Chondrocyte (in vitro differentiated cells): ENCODE data around the gene KCNF1. TPM values are rescaled to one million over a fixed set of nuclear protein-coding genes. Genes with fewer than 3 reads are reported as not detected.

Source experiments
- DNase-seq: peaks from one replicate; pipeline ENCODE4 v3.0.0; 2021; ENCODE audit warnings: mixed read lengths, low spot score
- H3K27ac Mint-ChIP-seq: one replicate; pipeline ENCODE4 v1.8.0; 2021; ENCODE audit warnings: mild to moderate bottlenecking, moderate library complexity, mixed read lengths; ENCODE audit not compliant: unreplicated experiment
- H3K27me3 Mint-ChIP-seq: 2 replicates; pipeline ENCODE4 v1.8.0; 2021; ENCODE audit warnings: low read depth, mixed read lengths
- H3K36me3 Mint-ChIP-seq: 2 replicates; pipeline ENCODE4 v1.8.0; 2021; ENCODE audit warnings: low read depth, mixed read lengths
- H3K4me1 Mint-ChIP-seq: 2 replicates; pipeline ENCODE4 v1.8.0; 2021; ENCODE audit warnings: low read depth, mild to moderate bottlenecking, mixed read lengths
- H3K4me3 Mint-ChIP-seq: one replicate; pipeline ENCODE4 v1.8.0; 2021; ENCODE audit warnings: mild to moderate bottlenecking, moderate library complexity, mixed read lengths; ENCODE audit not compliant: unreplicated experiment
- H3K9me3 Mint-ChIP-seq: 2 replicates; pipeline ENCODE4 v1.8.0; 2021; ENCODE audit warnings: low read depth, mixed read lengths
- CTCF ChIP-seq: fragments of 200-600 bp; sonication (generic); IDR thresholded peaks from 2 replicates; pipeline ENCODE4 v1.5.0; 2021; ENCODE audit warnings: antibody characterized with exemption, mild to moderate bottlenecking, moderate library complexity
- total RNA-seq: library from RNA; stranded (reverse); gene quantifications from 3 replicates; pipeline ENCODE4 v1.2.1, GENCODE V29; 2021

Gene KCNF1
- total RNA-seq, 1 donor from 2014 or later = not detected

GRCh38 chr2:10882568-10882967, 29.2 kb upstream of the KCNF1 start:
- no peak overlapping the region for H3K4me3 Mint-ChIP-seq
- peaks cover 15% of the 10 kb centered on the region for H3K4me1 Mint-ChIP-seq
- no peak for DNase-seq
- no peaks in the 10 kb centered on the region for H3K36me3 Mint-ChIP-seq
- no peaks in the 10 kb centered on the region for H3K27me3 Mint-ChIP-seq
- no peak overlapping the region for H3K27ac Mint-ChIP-seq
- TF ChIP-seq CTCF = no peak
- no peaks in the 10 kb centered on the region for H3K9me3 Mint-ChIP-seq

- no peaks in the 10 kb centered on the region for H3K9me3 Mint-ChIP-seq
- no peak overlapping the region for H3K27ac Mint-ChIP-seq
- no peak for TF ChIP-seq CTCF
- H3K27me3 Mint-ChIP-seq = no peaks in the 10 kb centered on the region
- H3K36me3 Mint-ChIP-seq = no peaks in the 10 kb centered on the region
- H3K4me1 Mint-ChIP-seq = peaks cover 15% of the 10 kb centered on the region
- H3K4me3 Mint-ChIP-seq = no peak overlapping the region
- no peak for DNase-seq
Observed at GRCh38 chr2:10883066-10883465, 28.7 kb upstream of the KCNF1 start.

GRCh38 chr2:10883801-10884478, 27.8 kb upstream of the KCNF1 start:
- TF ChIP-seq CTCF = no peak
- no peak for DNase-seq
- no peak overlapping the region for H3K27ac Mint-ChIP-seq
- peaks cover 5% of the 10 kb centered on the region for H3K27me3 Mint-ChIP-seq
- H3K9me3 Mint-ChIP-seq = no peaks in the 10 kb centered on the region
- H3K4me3 Mint-ChIP-seq = no peak overlapping the region
- H3K4me1 Mint-ChIP-seq = peaks cover 15% of the 10 kb centered on the region
- H3K36me3 Mint-ChIP-seq = no peaks in the 10 kb centered on the region

- no peak for TF ChIP-seq CTCF
- Mint-ChIP-seq H3K9me3 (no peaks in the 10 kb centered on the region), H3K36me3 (no peaks in the 10 kb centered on the region), H3K4me1 (peaks cover 15% of the 10 kb centered on the region), H3K27ac (no peak overlapping the region), H3K27me3 (peaks cover 9% of the 10 kb centered on the region), H3K4me3 (no peak overlapping the region)
- DNase-seq = no peak
Observed at GRCh38 chr2:10884574-10884975, 27.2 kb upstream of the KCNF1 start.

- Mint-ChIP-seq H3K27ac (no peak overlapping the region), H3K36me3 (no peaks in the 10 kb centered on the region), H3K9me3 (no peaks in the 10 kb centered on the region), H3K4me3 (no peak overlapping the region), H3K4me1 (peaks cover 15% of the 10 kb centered on the region), H3K27me3 (peaks cover 12% of the 10 kb centered on the region)
- no peak for DNase-seq
- no peak for TF ChIP-seq CTCF
Observed at GRCh38 chr2:10885094-10885860, 26.5 kb upstream of the KCNF1 start.
